Liver (tissue), 9 donors: Measurements from ENCODE around the gene LSMEM2. TPM values are rescaled to one million over a fixed set of nuclear protein-coding genes. Genes with fewer than 3 reads are reported as not detected.

ENCODE experiments used
- DNase-seq: peaks from one replicate; pipeline ENCODE4 v3.0.0-alpha.2; 2017; ENCODE audit warnings: low spot score
- H3K27ac ChIP-seq, 2 donors: one replicate each; pipeline ENCODE4 v1.7.0; 2013; ENCODE audit warnings: inconsistent platforms in 2 of 2, low read length in 2 of 2, control low read depth in 1 of 2, low read depth in 1 of 2, mild to moderate bottlenecking in 1 of 2
- H3K27me3 ChIP-seq, 4 donors: one replicate each; pipeline versions ENCODE4 v1.6.1 to v1.7.0; 2013; ENCODE audit warnings: low read length in 3 of 4, inconsistent platforms in 1 of 4, mild to moderate bottlenecking in 1 of 4, moderate library complexity in 1 of 4; ENCODE audit not compliant: control insufficient read depth in 4 of 4, insufficient read depth in 4 of 4
- H3K36me3 ChIP-seq, 4 donors: one replicate each; pipeline versions ENCODE4 v1.6.1 to v1.7.0; 2013; ENCODE audit warnings: low read length in 3 of 4, mild to moderate bottlenecking in 3 of 4, low read depth in 1 of 4, moderate library complexity in 1 of 4; ENCODE audit not compliant: control insufficient read depth in 4 of 4, insufficient read depth in 3 of 4
- H3K4me1 ChIP-seq, 4 donors: one replicate each; pipeline versions ENCODE4 v1.6.1 to v1.7.0; 2013; ENCODE audit warnings: low read length in 3 of 4, mild to moderate bottlenecking in 3 of 4, moderate library complexity in 1 of 4; ENCODE audit not compliant: control insufficient read depth in 4 of 4, insufficient read depth in 4 of 4
- H3K4me3 ChIP-seq, 3 donors: one replicate each; pipeline versions ENCODE4 v1.6.1 to v1.7.0; 2013; ENCODE audit warnings: low read length in 3 of 3, control low read depth in 1 of 3, low read depth in 1 of 3, mild to moderate bottlenecking in 1 of 3
- H3K9ac ChIP-seq, 2 donors: one replicate each; pipeline ENCODE4 v1.7.0; 2013; ENCODE audit warnings: low read length in 2 of 2, mild to moderate bottlenecking in 2 of 2, moderate library complexity in 2 of 2, control low read depth in 1 of 2, low read depth in 1 of 2
- H3K9me3 ChIP-seq, 4 donors: one replicate each; pipeline versions ENCODE4 v1.6.1 to v1.7.0; 2013; ENCODE audit warnings: low read length in 3 of 4; ENCODE audit not compliant: control insufficient read depth in 4 of 4
- ATF3 ChIP-seq: IDR thresholded peaks from 2 replicates; pipeline ENCODE4 v1.6.1; 2016; ENCODE audit warnings: antibody characterized with exemption
- CTCF ChIP-seq: fragments of 150-350 bp; IDR thresholded peaks from 2 replicates; pipeline ENCODE4 v1.5.1; 2017; ENCODE audit warnings: improper control_type of control experiment, low read depth, low read length; ENCODE audit not compliant: missing input control
- EGR1 ChIP-seq, 2 donors: IDR thresholded peaks; 2 replicates each; pipeline ENCODE4 v1.6.1; 2016 to 2018; ENCODE audit warnings: antibody characterized with exemption in 2 of 2, low read depth in 2 of 2
- FOXA1 ChIP-seq: IDR thresholded peaks from 2 replicates; pipeline ENCODE4 v1.6.1; 2016; ENCODE audit warnings: antibody characterized with exemption
- FOXA2 ChIP-seq: IDR thresholded peaks from 2 replicates; pipeline ENCODE4 v1.6.1; 2016; ENCODE audit warnings: antibody characterized with exemption
- GABPA ChIP-seq, 2 donors: IDR thresholded peaks in 1 of 2; conservative IDR thresholded peaks in 1 of 2; 2 replicates each; pipeline ENCODE4 v1.6.1; 2016; ENCODE audit warnings: antibody characterized with exemption in 2 of 2, mild to moderate bottlenecking in 1 of 2, moderate library complexity in 1 of 2
- HNF4A ChIP-seq, 2 donors: conservative IDR thresholded peaks; 2 replicates each; pipeline ENCODE4 v1.6.1; 2016; ENCODE audit warnings: antibody characterized with exemption in 2 of 2, mild to moderate bottlenecking in 2 of 2
- HNF4G ChIP-seq: IDR thresholded peaks from 2 replicates; pipeline ENCODE4 v1.6.1; 2016; ENCODE audit warnings: antibody characterized with exemption
- JUND ChIP-seq, 2 donors: IDR thresholded peaks; 2 replicates each; pipeline ENCODE4 v1.6.1; 2016; ENCODE audit warnings: antibody characterized with exemption in 2 of 2
- MAX ChIP-seq: IDR thresholded peaks from 2 replicates; pipeline ENCODE4 v1.6.1; 2016; ENCODE audit warnings: antibody characterized with exemption
- NR2F2 ChIP-seq: IDR thresholded peaks from 2 replicates; pipeline ENCODE4 v1.6.1; 2016; ENCODE audit warnings: antibody characterized with exemption
- RAD21 ChIP-seq, 2 donors: IDR thresholded peaks; 2 replicates each; pipeline ENCODE4 v1.6.1; 2016; ENCODE audit warnings: antibody characterized with exemption in 2 of 2, mild to moderate bottlenecking in 2 of 2
- REST ChIP-seq: IDR thresholded peaks from 2 replicates; pipeline ENCODE4 v1.6.1; 2016; ENCODE audit warnings: antibody characterized with exemption, mild to moderate bottlenecking
- RXRA ChIP-seq, 2 donors: IDR thresholded peaks; 2 replicates each; pipeline ENCODE4 v1.6.1; 2017 to 2018; ENCODE audit warnings: antibody characterized with exemption in 2 of 2, mild to moderate bottlenecking in 1 of 2
- SP1 ChIP-seq: IDR thresholded peaks from 2 replicates; pipeline ENCODE4 v1.6.1; 2018; ENCODE audit warnings: antibody characterized with exemption, mild to moderate bottlenecking
- TAF1 ChIP-seq: conservative IDR thresholded peaks from 2 replicates; pipeline ENCODE4 v1.6.1; 2016; ENCODE audit warnings: antibody characterized with exemption, mild to moderate bottlenecking
- YY1 ChIP-seq: IDR thresholded peaks from 2 replicates; pipeline ENCODE4 v1.6.1; 2016; ENCODE audit warnings: antibody characterized with exemption, mild to moderate bottlenecking
- ZBTB33 ChIP-seq: IDR thresholded peaks from 2 replicates; pipeline ENCODE4 v1.6.1; 2016; ENCODE audit warnings: antibody characterized with exemption
- WGBS: extraction: QIAGEN DNeasy Blood & Tissue Kit; methylation state at CpG from one replicate; pipeline ENCODE4 v1.1.7; 2013; 5-methylcytosine and 5-hydroxymethylcytosine counted together
- polyA plus RNA-seq, 2 donors: library from polyadenylated mRNA; stranded (reverse) in 1 of 2; unstranded in 1 of 2; fragments of 200-250 nt in 1 of 2; fragments of >200 nt in 1 of 2; fragmentation: Nextera tagmentation in 1 of 2; extraction: Ambion mirVana in 1 of 2; gene quantifications; one replicate each; pipeline versions ENCODE4 v1.2.1 to v1.2.3, GENCODE V29; 2013 to 2015
- total RNA-seq, 2 donors: library from RNA; depleted of rRNA; stranded (reverse); fragments of >200 nt; gene quantifications; one replicate each; pipeline ENCODE4 v1.2.3, GENCODE V29; 2014
- donor health status: healthy.
- donor health status: healthy.
- donor health status: healthy.
- donor health status: healthy.
- donor health status: healthy.

The LSMEM2 gene
- total and polyA plus RNA-seq, 4 donors: 0.03 to 0.08 TPM; not detected in 2

GRCh38 chr3:50265571-50265970, 13.3 kb upstream of the LSMEM2 start:
- Histone ChIP-seq H3K9me3 (no peaks in the 10 kb centered on the region), H3K9ac (no peak overlapping the region), H3K27me3 (no peaks in the 10 kb centered on the region), H3K36me3 (no peaks in the 10 kb centered on the region), H3K4me3 (no peak overlapping the region), H3K27ac (peak overlapping the region in 1 of 2 donors; percentile 43), H3K4me1 (peaks cover 1 to 35% (median 10%) of the 10 kb centered on the region in 4 donors)
- WGBS: 74% methylated on average over 1 of the region's 1 CpG
- DNase-seq: no peak
- TF ChIP-seq HNF4A (conservative IDR thresholded peaks at IDR 0.05) (no peak), EGR1 (IDR thresholded peaks at IDR 0.05; ENCODE audit: low read depth in 2 of 2) (no peak), SP1 (no peak), GABPA (IDR thresholded peaks at IDR 0.05 in 1 of 2, conservative IDR thresholded peaks at IDR 0.05 in 1 of 2) (no peak), YY1 (no peak), HNF4G (no peak), FOXA2 (no peak), RXRA (IDR thresholded peaks at IDR 0.05) (no peak), REST (no peak), ZBTB33 (no peak), CTCF (no peak), FOXA1 (no peak), RAD21 (IDR thresholded peaks at IDR 0.05) (no peak), ATF3 (no peak), MAX (no peak), NR2F2 (no peak), JUND (IDR thresholded peaks at IDR 0.05) (no peak), TAF1 (no peak)
